ENCODE measurements around the gene ATP13A2.

DNA sequence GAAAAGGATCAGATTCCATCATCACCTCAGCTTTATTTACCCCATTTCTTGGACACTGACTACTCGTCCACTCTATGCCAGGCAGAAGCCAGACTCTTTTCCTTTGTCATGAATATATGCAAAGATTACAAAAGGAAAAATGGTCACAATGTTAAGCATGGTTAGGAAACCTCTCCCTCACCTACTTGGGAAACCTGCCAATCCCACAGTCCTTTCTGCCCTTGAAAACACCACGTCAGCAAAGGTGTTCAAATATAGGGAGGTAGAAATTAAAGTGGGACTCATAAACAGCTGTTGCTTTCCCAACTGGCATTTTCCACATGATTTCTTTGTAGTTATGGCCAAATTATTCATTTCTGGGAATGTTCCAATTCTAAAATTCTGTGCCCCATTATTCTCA, 16.2 kb upstream of the ATP13A2 start:
- TF ChIP-seq, protein P1, sequence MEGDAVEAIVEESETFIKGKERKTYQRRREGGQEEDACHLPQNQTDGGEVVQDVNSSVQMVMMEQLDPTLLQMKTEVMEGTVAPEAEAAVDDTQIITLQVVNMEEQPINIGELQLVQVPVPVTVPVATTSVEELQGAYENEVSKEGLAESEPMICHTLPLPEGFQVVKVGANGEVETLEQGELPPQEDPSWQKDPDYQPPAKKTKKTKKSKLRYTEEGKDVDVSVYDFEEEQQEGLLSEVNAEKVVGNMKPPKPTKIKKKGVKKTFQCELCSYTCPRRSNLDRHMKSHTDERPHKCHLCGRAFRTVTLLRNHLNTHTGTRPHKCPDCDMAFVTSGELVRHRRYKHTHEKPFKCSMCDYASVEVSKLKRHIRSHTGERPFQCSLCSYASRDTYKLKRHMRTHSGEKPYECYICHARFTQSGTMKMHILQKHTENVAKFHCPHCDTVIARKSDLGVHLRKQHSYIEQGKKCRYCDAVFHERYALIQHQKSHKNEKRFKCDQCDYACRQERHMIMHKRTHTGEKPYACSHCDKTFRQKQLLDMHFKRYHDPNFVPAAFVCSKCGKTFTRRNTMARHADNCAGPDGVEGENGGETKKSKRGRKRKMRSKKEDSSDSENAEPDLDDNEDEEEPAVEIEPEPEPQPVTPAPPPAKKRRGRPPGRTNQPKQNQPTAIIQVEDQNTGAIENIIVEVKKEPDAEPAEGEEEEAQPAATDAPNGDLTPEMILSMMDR (conservative IDR thresholded peaks at IDR 0.05; ENCODE audit: low read length) = no peak
- no peak for TF ChIP-seq EZH2phosphoT487 (IDR thresholded peaks at IDR 0.05; ENCODE audit: borderline replicate concordance, low read depth, low read length)
